RWPE1 (cell line): ENCODE results near the gene GPHA2.
"Not testable (repeated sequence)": the region's sequence is repeated elsewhere in the genome, so short reads cannot be mapped to it uniquely, and the experiment has no call there.

Experiments
- CTCF ChIA-PET: fragments of 350-600 bp; sonication (Branson Sonifier 250); formaldehyde crosslinking; extraction: SDS; loops from one replicate; lab custom pipeline; 2021; lab: Yijun Ruan, JAX
- POLR2A ChIA-PET: fragments of 400-600 bp; formaldehyde crosslinking; extraction: SDS; loops from one replicate; lab custom pipeline; 2020; ENCODE audit warnings: antibody characterized with exemption; ENCODE audit not compliant: low non-redundant PET; lab: Yijun Ruan, JAX
- DNase-seq: peaks from one replicate; pipeline ENCODE4 v3.0.0; 2012; ENCODE audit warnings: low spot score
- H3K27ac ChIP-seq: fragments of 450-650 bp; 2 replicates; pipeline ENCODE4 v1.5.1; 2017
- CTCF ChIP-seq: fragments of 450-650 bp; conservative IDR thresholded peaks from 2 replicates; pipeline ENCODE4 v1.5.1; 2017; ENCODE audit warnings: low read depth, mild to moderate bottlenecking

Gene GPHA2

GRCh38 chr11:64935359-64936081, at the start of gene GPHA2:
GPHA2 (minus strand) TSS chr11:64935893; CDS start chr11:64935460, 433 bp downstream.
- DNase-seq = no peak
- TF ChIP-seq CTCF = no peak
- peak within 1 kb of the TSS; percentile 7; the same call in 1 of the 2 replicates for H3K27ac ChIP-seq
- ChIA-PET CTCF (interaction anchor here (0.6 to 1.0 kb wide), 2 partner anchors 66 to 78 kb away, joined by 3 to 4 read pairs; partner anchors contain the start of gene ARL2), POLR2A (no interaction called here)

- DNase-seq, H3K27ac ChIP-seq, POLR2A ChIA-PET: not testable (repeated sequence)
- CTCF ChIA-PET = interaction anchor here (0.6 kb wide), 1 partner anchor 34 kb away, joined by 4 read pairs; no protein-coding TSS in a partner anchor
These were observed 47.6 kb upstream of the GPHA2 start for GRCh38 chr11:64983339-64983738.

GRCh38 chr11:64976651-64977050, 41.0 kb upstream of the GPHA2 start:
- H3K27ac ChIP-seq = no peak overlapping the region
- DNase-seq = no peak
- no peak for TF ChIP-seq CTCF
- CTCF ChIA-PET = no interaction called here
- POLR2A ChIA-PET = no interaction called here

- TF ChIP-seq CTCF = no peak
- ChIA-PET POLR2A (interaction anchor here (0.6 to 0.7 kb wide), 2 partner anchors 59 to 148 kb away, joined by 4 to 5 read pairs; partner anchors contain the start of genes FAU and MRPL49), CTCF (no interaction called here)
- H3K27ac ChIP-seq = no peak overlapping the region
- no peak for DNase-seq
These were observed 38.4 kb upstream of the GPHA2 start for GRCh38 chr11:64974124-64974523.

- TF ChIP-seq CTCF = no peak
- H3K27ac ChIP-seq = peak within 1 kb of the TSS; percentile 96
- DNase-seq = peak; percentile 60
- POLR2A ChIA-PET = no interaction called here
- CTCF ChIA-PET = interaction anchor here (0.7 kb wide), 1 partner anchor 43 kb away, joined by 3 read pairs; the partner anchor contains the start of gene ARL2
These were observed 35.9 kb upstream of the GPHA2 start, which contains the start of gene MAJIN for GRCh38 chr11:64971421-64972233. MAJIN (minus strand) TSS chr11:64972108; CDS start chr11:64959405, 12,703 bp downstream.

- DNase-seq = peak; percentile 89
- ChIA-PET POLR2A (no interaction called here), CTCF (interaction anchor here (0.7 kb wide), 1 partner anchor 44 kb away, joined by 3 read pairs; the partner anchor contains the start of gene ARL2)
- no peak for TF ChIP-seq CTCF
- peak overlapping the region; percentile 96 for H3K27ac ChIP-seq
These were observed 35.0 kb upstream of the GPHA2 start for GRCh38 chr11:64970731-64971151.
